ENCODE results near the gene CAMK1D.

GRCh38 chr10:12826800-12827372, 477.5 kb downstream of the CAMK1D start:
- no peak for TF ChIP-seq CTCF (IDR thresholded peaks at IDR 0.05)
- no peak for TF ChIP-seq POLR2A (IDR thresholded peaks at IDR 0.05)
